Mesenchymal stem cell (in vitro differentiated cells and primary cell): Measurements from ENCODE around the gene MSH5.
A peak's percentile ranks its signal among the peaks of the same experiment; 100 is the strongest.

Experiments used
- DNase-seq: peaks from one replicate; pipeline ENCODE4 v3.0.0-alpha.2; 2013
- H2AFZ ChIP-seq: one replicate; pipeline ENCODE4 v1.6.1; 2013; ENCODE audit warnings: low read depth, mild to moderate bottlenecking, control low read depth, inconsistent platforms, low read length, moderate library complexity
- H2AK5ac ChIP-seq: 2 replicates; pipeline ENCODE4 v1.6.1; 2013; ENCODE audit warnings: low read length, moderate library complexity, mild to moderate bottlenecking, inconsistent platforms; ENCODE audit not compliant: severe bottlenecking
- H2BK120ac ChIP-seq: one replicate; pipeline ENCODE4 v1.6.1; 2013; ENCODE audit warnings: low read depth, mild to moderate bottlenecking, inconsistent platforms, low read length, moderate library complexity
- H2BK12ac ChIP-seq, 2 experiments: one replicate each; pipeline ENCODE4 v1.6.1; 2013; ENCODE audit warnings: inconsistent platforms in 2 of 2, low read length in 2 of 2, mild to moderate bottlenecking in 2 of 2, moderate library complexity in 2 of 2, control low read depth in 1 of 2
- H2BK15ac ChIP-seq: one replicate; pipeline ENCODE4 v1.6.1; 2013; ENCODE audit warnings: mild to moderate bottlenecking, low read depth, inconsistent platforms; ENCODE audit not compliant: poor library complexity, severe bottlenecking
- H2BK5ac ChIP-seq: 2 replicates; pipeline ENCODE4 v1.6.1; 2013; ENCODE audit warnings: low read depth, mild to moderate bottlenecking, low read length, control low read depth, inconsistent platforms; ENCODE audit not compliant: poor library complexity, severe bottlenecking
- H3K14ac ChIP-seq, 2 experiments: one replicate each; pipeline ENCODE4 v1.6.1; 2013; ENCODE audit warnings: inconsistent platforms in 2 of 2, low read length in 2 of 2, control low read depth in 1 of 2, mild to moderate bottlenecking in 1 of 2, moderate library complexity in 1 of 2
- H3K18ac ChIP-seq, 2 experiments: one replicate each; pipeline ENCODE4 v1.6.1; 2013; ENCODE audit warnings: inconsistent platforms in 2 of 2, low read length in 2 of 2, control low read depth in 1 of 2, low read depth in 1 of 2, mild to moderate bottlenecking in 1 of 2
- H3K23ac ChIP-seq, 2 experiments: one replicate each; pipeline ENCODE4 v1.6.1; 2013; ENCODE audit warnings: inconsistent platforms in 2 of 2, low read length in 2 of 2, mild to moderate bottlenecking in 2 of 2, moderate library complexity in 2 of 2, control low read depth in 1 of 2
- H3K27ac ChIP-seq: 2 replicates; pipeline ENCODE4 v1.5.1; 2013; ENCODE audit warnings: mild to moderate bottlenecking, moderate library complexity, low read length, control low read depth, inconsistent platforms; ENCODE audit not compliant: poor library complexity, severe bottlenecking
- H3K27me3 ChIP-seq, 2 experiments: 2 replicates each; pipeline versions ENCODE4 v1.6.1 to v1.7.0; 2013; ENCODE audit warnings: low read length in 2 of 2, mild to moderate bottlenecking in 2 of 2, moderate library complexity in 2 of 2, control low read depth in 1 of 2, inconsistent platforms in 1 of 2; ENCODE audit not compliant: control insufficient read depth in 1 of 2, insufficient read depth in 1 of 2
- H3K36me3 ChIP-seq, 2 experiments: 2 replicates each; pipeline versions ENCODE4 v1.6.1 to v1.7.0; 2013; ENCODE audit warnings: low read length in 2 of 2, control low read depth in 1 of 2, inconsistent platforms in 1 of 2, low read depth in 1 of 2, mild to moderate bottlenecking in 1 of 2; ENCODE audit not compliant: insufficient read depth in 2 of 2, control insufficient read depth in 1 of 2
- H3K4ac ChIP-seq, 2 experiments: one replicate each; pipeline ENCODE4 v1.6.1; 2013; ENCODE audit warnings: inconsistent platforms in 2 of 2, low read length in 2 of 2, mild to moderate bottlenecking in 2 of 2, moderate library complexity in 2 of 2, control low read depth in 1 of 2, low read depth in 1 of 2
- H3K4me1 ChIP-seq: 2 replicates; pipeline ENCODE4 v1.6.1; 2013; ENCODE audit warnings: low read depth, low read length, control low read depth; ENCODE audit not compliant: control insufficient read depth, insufficient read depth
- H3K4me2 ChIP-seq: 2 replicates; pipeline ENCODE4 v1.6.1; 2013; ENCODE audit warnings: low read length, mild to moderate bottlenecking, inconsistent platforms; ENCODE audit not compliant: poor library complexity, severe bottlenecking
- H3K4me3 ChIP-seq, 2 experiments: 2 replicates each; pipeline versions ENCODE4 v1.5.1 to v1.7.0; 2013; ENCODE audit warnings: low read length in 2 of 2, mild to moderate bottlenecking in 2 of 2, control low read depth in 1 of 2, low read depth in 1 of 2; ENCODE audit not compliant: insufficient read depth in 1 of 2
- H3K79me1 ChIP-seq: replicated peaks from 2 replicates; pipeline ENCODE4 v1.6.1; 2013; ENCODE audit warnings: mild to moderate bottlenecking, control low read depth, low read length, inconsistent platforms; ENCODE audit not compliant: poor library complexity, severe bottlenecking
- H3K9ac ChIP-seq: 2 replicates; pipeline ENCODE4 v1.7.0; 2013; ENCODE audit warnings: mild to moderate bottlenecking, low read length, moderate library complexity
- H3K9me3 ChIP-seq: 2 replicates; pipeline ENCODE4 v1.7.0; 2013; ENCODE audit warnings: mild to moderate bottlenecking, low read length; ENCODE audit not compliant: control insufficient read depth
- H4K8ac ChIP-seq: one replicate; pipeline ENCODE4 v1.6.1; 2013; ENCODE audit warnings: inconsistent platforms, mild to moderate bottlenecking, low read length, moderate library complexity
- H4K91ac ChIP-seq: one replicate; pipeline ENCODE4 v1.6.1; 2013; ENCODE audit warnings: mild to moderate bottlenecking, low read length, inconsistent platforms
- WGBS: methylation state at CpG from one replicate; pipeline ENCODE4 v1.1.7; 2013; ENCODE audit warnings: mixed read lengths; 5-methylcytosine and 5-hydroxymethylcytosine counted together

MSH5 gene

GRCh38 chr6:31765559-31765909 is 25.7 kb downstream of the MSH5 start:
- no peak overlapping the region for H3K4ac ChIP-seq
- 96% methylated on average over 5 of the region's 9 CpGs for WGBS
- no peak overlapping the region for H2BK120ac ChIP-seq

GRCh38 chr6:31765910-31766794 is 26.3 kb downstream of the MSH5 start:
- Histone ChIP-seq H3K4me1 (peaks cover 12% of the 10 kb centered on the region), H3K9me3 (no peaks in the 10 kb centered on the region), H3K23ac (no peak overlapping the region)

More at GRCh38 chr6:31765559-31765909, 25.7 kb downstream of the MSH5 start:
- Histone ChIP-seq H4K8ac (no peak overlapping the region), H4K91ac (no peak overlapping the region), H2BK12ac (no peak overlapping the region), H2BK15ac (no peak overlapping the region), H2AK5ac (no peak overlapping the region), H3K79me1 (no peaks in the 10 kb centered on the region), H3K4me2 (no peak overlapping the region), H3K9ac (no peak overlapping the region), H3K36me3 (peaks cover 8 to 18% of the 10 kb centered on the region in 2 experiments), H3K9me3 (no peaks in the 10 kb centered on the region), H3K27ac (no peak overlapping the region), H3K18ac (no peak overlapping the region), H3K27me3 (peaks cover 0 to 6% of the 10 kb centered on the region in 2 experiments), H2BK5ac (no peak overlapping the region), H2AFZ (no peak overlapping the region), H3K14ac (no peak overlapping the region), H3K23ac (no peak overlapping the region), H3K4me3 (no peak overlapping the region), H3K4me1 (peaks cover 12% of the 10 kb centered on the region)
- DNase-seq, result no peak

GRCh38 chr6:31767096-31767645 is 27.4 kb downstream of the MSH5 start:
- peaks cover 2 to 8% of the 10 kb centered on the region in 2 experiments for H3K36me3 ChIP-seq
- no peak overlapping the region for H2BK12ac ChIP-seq
- H4K8ac ChIP-seq, result no peak overlapping the region
- H3K27ac ChIP-seq, result no peak overlapping the region
- H3K18ac ChIP-seq, result no peak overlapping the region
- H4K91ac ChIP-seq, result no peak overlapping the region
- no peak for DNase-seq
- H3K4ac ChIP-seq, result no peak overlapping the region
- H3K79me1 ChIP-seq, result no peaks in the 10 kb centered on the region
- H2BK5ac ChIP-seq, result no peak overlapping the region
- peaks cover 0 to 6% of the 10 kb centered on the region in 2 experiments for H3K27me3 ChIP-seq
- peaks cover 12% of the 10 kb centered on the region for H3K4me1 ChIP-seq
- peak overlapping the region; percentile 60 for H2BK15ac ChIP-seq
- H3K9ac ChIP-seq, result no peak overlapping the region
- H3K4me3 ChIP-seq, result no peak overlapping the region
- peak overlapping the region in 1 of 2 experiments; percentile 82 for H3K14ac ChIP-seq
- no peaks in the 10 kb centered on the region for H3K9me3 ChIP-seq
- no peak overlapping the region for H2AFZ ChIP-seq
- no peak overlapping the region for H2AK5ac ChIP-seq
- H3K4me2 ChIP-seq, result no peak overlapping the region
- 83% methylated on average over 6 of the region's 6 CpGs for WGBS
- no peak overlapping the region for H3K23ac ChIP-seq
- no peak overlapping the region for H2BK120ac ChIP-seq

More at GRCh38 chr6:31765910-31766794, 26.3 kb downstream of the MSH5 start:
- peak overlapping the region; percentile 6 for H2AFZ ChIP-seq
- peak overlapping the region; percentile 45 for H4K8ac ChIP-seq
- H3K4me3 ChIP-seq, result peak overlapping the region in 1 of 2 experiments; percentile 65
- WGBS, result 49% methylated on average over 42 of the region's 42 CpGs
- no peak for DNase-seq
- H2BK12ac ChIP-seq, result peak overlapping the region in 1 of 2 experiments; percentile 12
- peak overlapping the region; percentile 22 for H4K91ac ChIP-seq
- peak overlapping the region; percentile 1 for H3K4me2 ChIP-seq
- no peak overlapping the region for H3K4ac ChIP-seq
- H3K27me3 ChIP-seq, result peaks cover 0 to 6% of the 10 kb centered on the region in 2 experiments
- H3K27ac ChIP-seq, result no peak overlapping the region
- no peak overlapping the region for H2BK120ac ChIP-seq
- no peak overlapping the region for H3K14ac ChIP-seq
- no peak overlapping the region for H2AK5ac ChIP-seq
- peaks cover 8 to 12% of the 10 kb centered on the region in 2 experiments for H3K36me3 ChIP-seq
- H3K79me1 ChIP-seq, result no peaks in the 10 kb centered on the region
- peak overlapping the region; percentile 33 for H3K9ac ChIP-seq
- no peak overlapping the region for H2BK5ac ChIP-seq
- no peak overlapping the region for H2BK15ac ChIP-seq
- peak overlapping the region in 1 of 2 experiments; percentile 55 for H3K18ac ChIP-seq
